NCI-H82 treated with DMSO at 0.1 percent for 48 hours (cell line): ENCODE results near the gene LGI2.

Source experiments
- DNase-seq: peaks from one replicate; lab custom pipeline; 2025; ENCODE audit not compliant: unreplicated experiment; lab: John Stamatoyannopoulos, UW

The LGI2 gene

GRCh38 chr4:24968278-24968677, 62.5 kb downstream of the LGI2 start:
- no peak for DNase-seq

- no peak for DNase-seq
These were observed 63.4 kb downstream of the LGI2 start for GRCh38 chr4:24967346-24967745.

GRCh38 chr4:24966076-24966475, 64.7 kb downstream of the LGI2 start:
- no peak for DNase-seq

- no peak for DNase-seq
These were observed 65.1 kb downstream of the LGI2 start for GRCh38 chr4:24965627-24966026.

GRCh38 chr4:24963277-24963676, 67.5 kb downstream of the LGI2 start:
- no peak for DNase-seq

GRCh38 chr4:24957886-24958285, 72.9 kb downstream of the LGI2 start:
- DNase-seq = no peak

- DNase-seq = no peak
These were observed 74.0 kb downstream of the LGI2 start for GRCh38 chr4:24956763-24957162.

GRCh38 chr4:24956091-24956490, 74.7 kb downstream of the LGI2 start:
- no peak for DNase-seq

- DNase-seq = no peak
These were observed 78.1 kb downstream of the LGI2 start for GRCh38 chr4:24952667-24953066.

GRCh38 chr4:24949970-24950369, 80.8 kb downstream of the LGI2 start:
- no peak for DNase-seq
